A673 (cell line): ENCODE data around the gene PCDHA7.

Source experiments
- CTCF ChIP-seq: fragments of 300-800, 200-600 bp; sonication (generic); conservative IDR thresholded peaks from 2 replicates; pipeline ENCODE4 v1.5.1; 2017; ENCODE audit warnings: low read depth, mild to moderate bottlenecking, antibody characterized with exemption, low read length, moderate library complexity, mixed read lengths
- EZH2 ChIP-seq: fragments of 200-600 bp; sonication (generic); IDR thresholded peaks from 2 replicates; pipeline ENCODE4 v1.6.1; 2017; ENCODE audit warnings: borderline replicate concordance, low read depth, mild to moderate bottlenecking, mixed read lengths, antibody characterized with exemption, low read length; ENCODE audit not compliant: poor library complexity, severe bottlenecking

GRCh38 chr5:140827704-140828361, 6.2 kb upstream of the PCDHA7 start, which contains the start of gene PCDHA6:
- TF ChIP-seq CTCF (peak; percentile 70), EZH2 (no peak)
